ENCODE data around the gene DPY30.
A peak's percentile ranks its signal among the peaks of the same experiment; 100 is the strongest.

DPY30 gene

GRCh38 chr2:32002406-32002805 is 37.2 kb downstream of the DPY30 start:
- TF ChIP-seq CTCF (IDR thresholded peaks at IDR 0.05; ENCODE audit: low read depth, low read length): no peak
- no peak for TF ChIP-seq MYC (IDR thresholded peaks at IDR 0.05; ENCODE audit: low read depth, low read length)
- no peak for TF ChIP-seq POLR2A (IDR thresholded peaks at IDR 0.05; ENCODE audit: extremely low read depth, insufficient read length)
- no peak for TF ChIP-seq MAX (IDR thresholded peaks at IDR 0.05; ENCODE audit: low read depth, low read length)
- no peak overlapping the region for H3K4me3 ChIP-seq (ENCODE audit: low read depth, low read length)
- DNase-seq (ENCODE audit: low read depth): no peak

GRCh38 chr2:31999438-31999837 is 40.2 kb downstream of the DPY30 start:
- TF ChIP-seq MYC (IDR thresholded peaks at IDR 0.05; ENCODE audit: low read depth, low read length) (no peak), CTCF (IDR thresholded peaks at IDR 0.05; ENCODE audit: low read depth, low read length) (no peak), POLR2A (IDR thresholded peaks at IDR 0.05; ENCODE audit: extremely low read depth, insufficient read length) (no peak)
- H3K4me3 ChIP-seq (ENCODE audit: low read depth, low read length): no peak overlapping the region
- DNase-seq (ENCODE audit: low read depth): no peak

GRCh38 chr2:31998731-31999383 is 40.7 kb downstream of the DPY30 start:
- H3K4me3 ChIP-seq (ENCODE audit: low read depth, low read length): no peak overlapping the region
- peak; percentile 50 for DNase-seq (ENCODE audit: low read depth)
- TF ChIP-seq POLR2A (IDR thresholded peaks at IDR 0.05; ENCODE audit: extremely low read depth, insufficient read length) (no peak), CTCF (IDR thresholded peaks at IDR 0.05; ENCODE audit: low read depth, low read length) (no peak), MYC (IDR thresholded peaks at IDR 0.05; ENCODE audit: low read depth, low read length) (no peak), MAX (IDR thresholded peaks at IDR 0.05; ENCODE audit: low read depth, low read length) (no peak)

GRCh38 chr2:31997653-31998052 is 42.0 kb downstream of the DPY30 start:
- TF ChIP-seq MYC (IDR thresholded peaks at IDR 0.05; ENCODE audit: low read depth, low read length) (no peak), MAX (IDR thresholded peaks at IDR 0.05; ENCODE audit: low read depth, low read length) (no peak), CTCF (IDR thresholded peaks at IDR 0.05; ENCODE audit: low read depth, low read length) (no peak), POLR2A (IDR thresholded peaks at IDR 0.05; ENCODE audit: extremely low read depth, insufficient read length) (no peak)
- DNase-seq (ENCODE audit: low read depth): peak; percentile 17
- no peak overlapping the region for H3K4me3 ChIP-seq (ENCODE audit: low read depth, low read length)

GRCh38 chr2:31996571-31997150 is 42.9 kb downstream of the DPY30 start:
- no peak for TF ChIP-seq CTCF (IDR thresholded peaks at IDR 0.05; ENCODE audit: low read depth, low read length)
- no peak for TF ChIP-seq MYC (IDR thresholded peaks at IDR 0.05; ENCODE audit: low read depth, low read length)
- no peak for TF ChIP-seq MAX (IDR thresholded peaks at IDR 0.05; ENCODE audit: low read depth, low read length)
- no peak for TF ChIP-seq POLR2A (IDR thresholded peaks at IDR 0.05; ENCODE audit: extremely low read depth, insufficient read length)
- peak; percentile 20 for DNase-seq (ENCODE audit: low read depth)
- H3K4me3 ChIP-seq (ENCODE audit: low read depth, low read length): no peak overlapping the region
